H1 (cell line): ENCODE data around the gene MSI2. TPM values are rescaled to one million over a fixed set of nuclear protein-coding genes. Genes with fewer than 3 reads are reported as not detected.

ENCODE experiments used
- CTCF ChIA-PET: fragments of 300-600 bp; sonication (Branson Sonifier 250); formaldehyde crosslinking; loops from one replicate; lab custom pipeline; 2021; ENCODE audit not compliant: partially characterized antibody; lab: Charles Lee
- POLR2A ChIA-PET: fragments of 300-600 bp; sonication (Branson Sonifier 250); formaldehyde crosslinking; loops from one replicate; lab custom pipeline; 2021; ENCODE audit warnings: inconsistent platforms; ENCODE audit not compliant: partially characterized antibody; lab: Charles Lee
- DNase-seq, 2 experiments: peaks; one replicate each; pipeline versions ENCODE4 v3.0.0 to v3.0.0-alpha.2; 2010 to 2022; ENCODE audit warnings: low spot score in 2 of 2, low read depth in 1 of 2, mixed read lengths in 1 of 2
- FAIRE-seq: peaks from 2 replicates; lab custom pipeline; 2011; peaks lifted over from hg19 to GRCh38; lab: Jason Lieb, UNC
- H2AFZ ChIP-seq: 2 replicates; pipeline ENCODE4 v1.8.1; 2012; ENCODE audit warnings: low read length, inconsistent platforms
- H2AK5ac ChIP-seq: 2 replicates; pipeline ENCODE4 v1.6.1; 2013; ENCODE audit warnings: low read depth, low read length
- H2BK120ac ChIP-seq: replicated peaks from 2 replicates; pipeline ENCODE3; 2013; ENCODE audit warnings: low read depth, low read length, inconsistent platforms
- H2BK12ac ChIP-seq: 2 replicates; pipeline ENCODE4 v1.6.1; 2013; ENCODE audit warnings: low read depth, low read length
- H2BK15ac ChIP-seq: 2 replicates; pipeline ENCODE4 v1.6.1; 2013; ENCODE audit warnings: low read length
- H2BK20ac ChIP-seq: 2 replicates; pipeline ENCODE4 v1.6.1; 2013; ENCODE audit warnings: low read length
- H2BK5ac ChIP-seq: 2 replicates; pipeline ENCODE4 v1.6.1; 2013; ENCODE audit warnings: low read depth, low read length
- H3K14ac ChIP-seq: 2 replicates; pipeline ENCODE4 v1.6.1; 2013; ENCODE audit warnings: inconsistent platforms; ENCODE audit not compliant: insufficient read length
- H3K18ac ChIP-seq: 2 replicates; pipeline ENCODE4 v1.6.1; 2013; ENCODE audit warnings: low read length; ENCODE audit errors: extremely low read depth
- H3K23ac ChIP-seq: 2 replicates; pipeline ENCODE4 v1.6.1; 2013; ENCODE audit warnings: inconsistent platforms; ENCODE audit not compliant: insufficient read length
- H3K23me2 ChIP-seq: 2 replicates; pipeline ENCODE4 v1.6.1; 2013; ENCODE audit warnings: low read depth, low read length
- H3K27ac ChIP-seq: 2 replicates; pipeline ENCODE4 v1.6.1; 2011; ENCODE audit warnings: low read depth, low read length, inconsistent platforms
- H3K27me3 ChIP-seq, 4 experiments: replicated peaks in 1 of 4; 1 replicate in 1 of 4; 2 replicates in 3 of 4; pipeline versions ENCODE4 v1.6.1 to v1.8.1; 2011 to 2013; ENCODE audit warnings: low read length in 3 of 4, mild to moderate bottlenecking in 3 of 4, inconsistent platforms in 2 of 4, mixed read lengths in 2 of 4, moderate library complexity in 1 of 4; ENCODE audit not compliant: control insufficient read depth in 3 of 4, insufficient read depth in 3 of 4; ENCODE audit errors: extremely low read depth in 1 of 4
- H3K36me3 ChIP-seq, 4 experiments: 2 replicates each; pipeline versions ENCODE4 v1.6.1 to v1.8.1; 2011 to 2013; ENCODE audit warnings: mild to moderate bottlenecking in 4 of 4, low read length in 3 of 4, moderate library complexity in 2 of 4, control low read depth in 1 of 4, inconsistent platforms in 1 of 4; ENCODE audit not compliant: insufficient read depth in 4 of 4, control insufficient read depth in 2 of 4
- H3K4ac ChIP-seq: replicated peaks from 2 replicates; pipeline ENCODE3; 2013; ENCODE audit warnings: low read length, low read depth, mixed read lengths, inconsistent platforms; ENCODE audit not compliant: insufficient read length
- H3K4me1 ChIP-seq, 4 experiments: replicated peaks in 1 of 4; 1 replicate in 1 of 4; 2 replicates in 3 of 4; pipeline versions ENCODE4 v1.6.1 to v1.8.1; 2011 to 2013; ENCODE audit warnings: low read length in 3 of 4, inconsistent platforms in 2 of 4, mixed read lengths in 1 of 4; ENCODE audit not compliant: insufficient read depth in 4 of 4, control insufficient read depth in 3 of 4
- H3K4me2 ChIP-seq, 2 experiments: 2 replicates each; pipeline versions ENCODE4 v1.6.1 to v1.8.1; 2011 to 2013; ENCODE audit warnings: low read depth in 2 of 2, low read length in 2 of 2, control low read depth in 1 of 2, inconsistent platforms in 1 of 2, mild to moderate bottlenecking in 1 of 2; ENCODE audit not compliant: insufficient read depth in 1 of 2
- H3K4me3 ChIP-seq, 4 experiments: fragments of 200-600, 300-600 bp in 1 of 4; sonication (generic), shearing (Covaris generic), sonication (Bioruptor Twin) in 1 of 4; 2 replicates each; pipeline versions ENCODE4 v1.5.1 to v1.8.1; 2011 to 2016; ENCODE audit warnings: low read length in 4 of 4, low read depth in 3 of 4, control low read depth in 2 of 4, inconsistent platforms in 2 of 4, mild to moderate bottlenecking in 2 of 4, mixed read lengths in 1 of 4, moderate library complexity in 1 of 4; ENCODE audit not compliant: insufficient read depth in 2 of 4; ENCODE audit errors: extremely low read depth in 1 of 4
- H3K56ac ChIP-seq: replicated peaks from 2 replicates; pipeline ENCODE3; 2013; ENCODE audit warnings: low read depth, mild to moderate bottlenecking, mixed read lengths, low read length, inconsistent platforms; ENCODE audit not compliant: insufficient read length
- H3K79me1 ChIP-seq: 2 replicates; pipeline ENCODE4 v1.6.1; 2013; ENCODE audit warnings: low read depth, low read length, control low read depth
- H3K79me2 ChIP-seq, 2 experiments: 2 replicates each; pipeline versions ENCODE4 v1.6.1 to v1.8.1; 2012 to 2013; ENCODE audit warnings: low read length in 2 of 2, mild to moderate bottlenecking in 2 of 2, inconsistent platforms in 1 of 2; ENCODE audit not compliant: insufficient read depth in 2 of 2, control insufficient read depth in 1 of 2
- H3K9ac ChIP-seq, 4 experiments: replicated peaks in 1 of 4; 1 replicate in 1 of 4; 2 replicates in 3 of 4; pipeline versions ENCODE4 v1.6.1 to v1.8.1; 2011 to 2013; ENCODE audit warnings: low read depth in 3 of 4, low read length in 3 of 4, control low read depth in 2 of 4, mild to moderate bottlenecking in 2 of 4, moderate library complexity in 2 of 4, inconsistent platforms in 1 of 4; ENCODE audit errors: extremely low read depth in 1 of 4
- H3K9me3 ChIP-seq, 2 experiments: 2 replicates each; pipeline versions ENCODE4 v1.6.1 to v1.8.1; 2012 to 2013; ENCODE audit warnings: mild to moderate bottlenecking in 2 of 2, moderate library complexity in 2 of 2, control low read depth in 1 of 2, inconsistent platforms in 1 of 2, low read depth in 1 of 2, low read length in 1 of 2, mixed read lengths in 1 of 2; ENCODE audit not compliant: insufficient read depth in 2 of 2
- H4K20me1 ChIP-seq, 2 experiments: replicated peaks in 1 of 2; 2 replicates each; pipeline versions ENCODE3 to v1.8.1; 2011 to 2013; ENCODE audit warnings: inconsistent platforms in 2 of 2, low read length in 2 of 2, mild to moderate bottlenecking in 1 of 2; ENCODE audit not compliant: insufficient read depth in 2 of 2, control insufficient read depth in 1 of 2
- H4K5ac ChIP-seq: 2 replicates; pipeline ENCODE4 v1.6.1; 2013; ENCODE audit warnings: low read length, low read depth, mixed read lengths, inconsistent platforms; ENCODE audit not compliant: insufficient read length
- H4K8ac ChIP-seq: 2 replicates; pipeline ENCODE4 v1.8.0; 2013; ENCODE audit warnings: mild to moderate bottlenecking, moderate library complexity, low read length, inconsistent platforms; ENCODE audit not compliant: insufficient read depth; ENCODE audit errors: extremely low read depth
- H4K91ac ChIP-seq: replicated peaks from 2 replicates; pipeline ENCODE3; 2013; ENCODE audit warnings: low read length, mixed read lengths, inconsistent platforms; ENCODE audit not compliant: insufficient read length
- CBX5 ChIP-seq: fragments of 300-800, 300-1000 bp; sonication (generic); IDR thresholded peaks from 2 replicates; pipeline ENCODE4 v1.7.1; 2016; ENCODE audit warnings: antibody characterized with exemption, low read length, low read depth
- CHD1 ChIP-seq: IDR thresholded peaks from 2 replicates; pipeline ENCODE4 v1.6.1; 2012; ENCODE audit warnings: low read depth, low read length, improper control_type of control experiment
- CHD2 ChIP-seq: IDR thresholded peaks from 2 replicates; pipeline ENCODE4 v1.6.1; 2012; ENCODE audit warnings: low read length, improper control_type of control experiment
- CTBP2 ChIP-seq: IDR thresholded peaks from 2 replicates; pipeline ENCODE4 v1.7.0; 2011; ENCODE audit warnings: borderline replicate concordance, mild to moderate bottlenecking, moderate library complexity, mixed read lengths, low read length; ENCODE audit not compliant: insufficient read depth, insufficient read length
- MAFK ChIP-seq: IDR thresholded peaks from 2 replicates; pipeline ENCODE4 v1.6.1; 2012; ENCODE audit warnings: low read depth, mild to moderate bottlenecking, improper control_type of control experiment, low read length
- RAD21 ChIP-seq, 2 experiments: IDR thresholded peaks in 1 of 2; conservative IDR thresholded peaks in 1 of 2; 2 replicates each; pipeline ENCODE4 v1.6.1; 2011; ENCODE audit warnings: low read depth in 2 of 2, low read length in 2 of 2, improper control_type of control experiment in 1 of 2, inconsistent platforms in 1 of 2, mild to moderate bottlenecking in 1 of 2, moderate library complexity in 1 of 2
- SRF ChIP-seq: IDR thresholded peaks from 2 replicates; pipeline ENCODE4 v1.6.1; 2011; ENCODE audit warnings: mild to moderate bottlenecking, low read depth, low read length, moderate library complexity
- TCF12 ChIP-seq: IDR thresholded peaks from 2 replicates; pipeline ENCODE4 v1.6.1; 2011; ENCODE audit warnings: low read depth, mild to moderate bottlenecking, low read length
- TEAD4 ChIP-seq: IDR thresholded peaks from 2 replicates; pipeline ENCODE4 v1.6.1; 2012; ENCODE audit warnings: low read depth, low read length, inconsistent platforms, mixed read lengths
- ZNF274 ChIP-seq: IDR thresholded peaks from 2 replicates; pipeline ENCODE4 v1.7.0; 2012; ENCODE audit warnings: low read length, borderline replicate concordance; ENCODE audit errors: extremely low read depth
- WGBS, 2 experiments: shearing (Covaris generic) in 1 of 2; methylation state at CpG; one replicate each; pipeline versions ENCODE4 v1.1.6 to v1.1.7; 2013 to 2015; ENCODE audit warnings: low lambda C conversion rate in 2 of 2, mixed read lengths in 2 of 2, inconsistent platforms in 1 of 2, low coverage in 1 of 2, missing lambda C conversion rate in 1 of 2; ENCODE audit not compliant: insufficient replicate concordance in 2 of 2, insufficient coverage in 1 of 2, insufficient read length in 1 of 2; ENCODE audit errors: extremely low coverage in 1 of 2, missing lambda C conversion rate in 1 of 2; 5-methylcytosine and 5-hydroxymethylcytosine counted together
- polyA plus RNA-seq, 7 experiments: library from polyadenylated mRNA; depleted of rRNA in 3 of 7; stranded (reverse) in 5 of 7; unstranded in 2 of 7; fragments of >200 nt in 5 of 7; fragments of 200-250 nt in 2 of 7; gene quantifications; 1 replicate in 5 of 7; 2 replicates in 1 of 7; 4 replicates in 1 of 7; pipeline versions ENCODE4 v1.2.1 to v1.2.3, GENCODE V29; 2011 to 2013; ENCODE audit warnings: missing spikeins in 2 of 7, mixed read lengths in 2 of 7
- total RNA-seq: library from RNA; stranded (reverse); fragmentation: NEBNext Ultra II Directional; extraction: Animal tissue kit (Norgen Biotek cat#: 25700); gene quantifications from 2 replicates; pipeline ENCODE4 v1.2.1, GENCODE V29; 2021
- TF ChIP-seq, protein P1 (sequence below): IDR thresholded peaks from 2 replicates; pipeline ENCODE4 v1.6.1; 2012; ENCODE audit warnings: inconsistent platforms

The MSI2 gene
- total and polyA plus RNA-seq, 2 of the 8 experiments (the other 6 are each of a cell fraction or from before 2014, with no cell fraction given), result 36.7 to 80.6 TPM

DNA sequence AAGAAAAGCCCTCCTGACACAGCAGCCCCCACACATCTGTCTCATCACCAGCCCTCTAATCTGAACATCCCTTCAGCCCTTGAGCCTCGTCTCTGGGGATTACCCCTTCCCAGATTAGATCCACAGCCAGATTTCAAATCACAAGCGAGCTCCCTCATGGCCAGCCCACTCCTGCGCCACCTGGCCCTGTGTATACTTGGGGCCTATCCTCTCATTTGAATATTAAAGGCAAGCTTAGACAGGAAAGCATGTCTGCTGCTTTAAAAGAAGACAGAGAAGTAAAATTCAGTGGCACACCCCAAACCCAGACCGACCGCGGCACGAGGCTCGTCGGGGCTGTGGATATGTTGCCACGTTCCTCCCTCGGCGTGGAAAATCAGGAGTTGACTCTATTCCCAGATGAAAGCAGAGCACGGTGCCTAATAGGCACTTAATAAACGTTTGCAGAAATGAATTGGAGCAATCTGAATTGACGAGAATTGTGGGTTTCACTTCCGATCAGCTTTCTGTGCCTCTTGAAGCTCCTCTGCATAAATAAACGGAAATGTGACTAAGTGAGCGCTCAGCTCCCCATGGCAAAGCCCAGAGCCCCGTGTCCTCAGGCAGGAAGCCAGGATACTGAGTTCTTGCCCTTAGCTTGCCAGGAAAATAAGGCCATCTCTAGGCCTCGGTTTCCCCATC, 380.8 kb downstream of the MSI2 start:
- Histone ChIP-seq H3K4me3 (no peak overlapping the region), H3K56ac (no peak overlapping the region), H2AK5ac (no peak overlapping the region), H3K36me3 (no peaks in the 10 kb centered on the region), H3K27ac (no peak overlapping the region), H3K4me1 (peaks cover 0 to 5% (median 4%) of the 10 kb centered on the region in 4 experiments; a peak in 3 of 7 replicates), H3K4ac (no peak overlapping the region)
- TF ChIP-seq TEAD4 (no peak), CHD2 (no peak), MAFK (no peak), RAD21 (IDR thresholded peaks at IDR 0.05 in 1 of 2, conservative IDR thresholded peaks at IDR 0.05 in 1 of 2; ENCODE audit: low read depth in 2 of 2, low read length in 2 of 2) (no peak), SRF (no peak), CTBP2 (no peak), TCF12 (no peak), CHD1 (no peak), ZNF274 (no peak), CBX5 (no peak)
- TF ChIP-seq, protein P1, sequence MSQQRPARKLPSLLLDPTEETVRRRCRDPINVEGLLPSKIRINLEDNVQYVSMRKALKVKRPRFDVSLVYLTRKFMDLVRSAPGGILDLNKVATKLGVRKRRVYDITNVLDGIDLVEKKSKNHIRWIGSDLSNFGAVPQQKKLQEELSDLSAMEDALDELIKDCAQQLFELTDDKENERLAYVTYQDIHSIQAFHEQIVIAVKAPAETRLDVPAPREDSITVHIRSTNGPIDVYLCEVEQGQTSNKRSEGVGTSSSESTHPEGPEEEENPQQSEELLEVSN, result no peak
- TF ChIP-seq, all 59 proteins: peak for 0
- no peak overlapping the region; the same call in 1 of the 2 replicates for H4K8ac ChIP-seq
- H2BK120ac ChIP-seq, result no peak overlapping the region
- ChIA-PET POLR2A (no interaction called here), CTCF (interaction anchor here (0.7 to 3.2 kb wide), 10 partner anchors 10 to 65 kb away, joined by 3 to 18 read pairs (median 6); no protein-coding TSS in a partner anchor)
- no peaks in the 10 kb centered on the region for H3K79me2 ChIP-seq
- H2BK5ac ChIP-seq, result no peak overlapping the region
- H3K79me1 ChIP-seq, result no peaks in the 10 kb centered on the region
- no peak overlapping the region for H2AFZ ChIP-seq
- H3K4me2 ChIP-seq, result no peak overlapping the region
- H3K9me3 ChIP-seq, result no peaks in the 10 kb centered on the region
- WGBS, 2 experiments, result 89% methylated on average over 20 of the region's 20 CpGs; no CpG with 5 or more reads in 1 of the 2 experiments
- no peak overlapping the region for H4K91ac ChIP-seq
- H3K27me3 ChIP-seq, result no peaks in the 10 kb centered on the region
- H4K20me1 ChIP-seq, result peaks cover 2% of the 10 kb centered on the region in 2 experiments
- H4K5ac ChIP-seq, result no peak overlapping the region
- H2BK12ac ChIP-seq, result no peak overlapping the region
- H2BK15ac ChIP-seq, result no peak overlapping the region
- no peak overlapping the region for H2BK20ac ChIP-seq
- H3K18ac ChIP-seq, result no peak overlapping the region
- H3K23ac ChIP-seq, result no peak overlapping the region
- no peaks in the 10 kb centered on the region for H3K23me2 ChIP-seq
- H3K9ac ChIP-seq, result no peak overlapping the region
- FAIRE-seq, result no peak
- no peak overlapping the region for H3K14ac ChIP-seq
- DNase-seq, result no peak
